T-cell (primary cell): ENCODE data around the gene OAS2. TPM values are rescaled to one million over a fixed set of nuclear protein-coding genes. Genes with fewer than 3 reads are reported as not detected.

Source experiments
- ATAC-seq, 4 experiments: fragments of 200-7000 bp in 3 of 4; fragments of 150-1000 bp in 1 of 4; cut with Tn5 transposase; replicated peaks in 1 of 4; 1 replicate in 3 of 4; 2 replicates in 1 of 4; pipeline ENCODE4 v1.10.0; 2021; ENCODE audit warnings: moderate library complexity in 3 of 4, mild to moderate bottlenecking in 2 of 4, moderate number of reproducible peaks in 1 of 4
- CTCF ChIA-PET, 2 donors: fragments of 300-600 bp; sonication (Branson Sonifier 250); formaldehyde crosslinking; loops; one replicate each; lab custom pipeline; 2022; ENCODE audit warnings: antibody characterized with exemption in 2 of 2; lab: Charles Lee
- POLR2A ChIA-PET, 2 donors: fragments of 300-600 bp; sonication (Branson Sonifier 250); formaldehyde crosslinking; loops; one replicate each; lab custom pipeline; 2022; ENCODE audit warnings: antibody characterized with exemption in 2 of 2; lab: Charles Lee
- DNase-seq, 35 experiments: peaks; one replicate each; pipeline versions ENCODE4 v3.0.0 to v3.0.0-alpha.2; 2013 to 2023
- H3K27ac ChIP-seq: one replicate; pipeline ENCODE4 v1.5.1; 2013; ENCODE audit warnings: low read length
- H3K27me3 ChIP-seq, 2 experiments: replicated peaks in 1 of 2; 1 replicate in 1 of 2; 2 replicates in 1 of 2; pipeline versions ENCODE4 v1.6.1 to v1.7.0; 2013; ENCODE audit warnings: low read length in 1 of 2, mixed read lengths in 1 of 2; ENCODE audit not compliant: control insufficient read depth in 2 of 2, insufficient read depth in 2 of 2; ENCODE audit errors: extremely low read depth in 1 of 2
- H3K36me3 ChIP-seq, 2 donors: 1 replicate in 1 of 2; 2 replicates in 1 of 2; pipeline versions ENCODE4 v1.6.1 to v1.7.0; 2013; ENCODE audit warnings: low read length in 1 of 2; ENCODE audit not compliant: control insufficient read depth in 2 of 2, insufficient read depth in 1 of 2; ENCODE audit errors: extremely low read depth in 1 of 2
- H3K4me1 ChIP-seq, 2 experiments: 1 replicate in 1 of 2; 2 replicates in 1 of 2; pipeline versions ENCODE4 v1.6.1 to v1.7.0; 2013; ENCODE audit warnings: low read length in 2 of 2, mixed read lengths in 1 of 2; ENCODE audit not compliant: insufficient read depth in 2 of 2, control insufficient read depth in 1 of 2; ENCODE audit errors: extremely low read depth in 1 of 2
- H3K4me3 ChIP-seq, 2 donors: 1 replicate in 1 of 2; 2 replicates in 1 of 2; pipeline versions ENCODE4 v1.5.1 to v1.7.0; 2013; ENCODE audit warnings: mild to moderate bottlenecking in 2 of 2, low read length in 1 of 2, moderate library complexity in 1 of 2; ENCODE audit not compliant: control insufficient read depth in 1 of 2; ENCODE audit errors: extremely low read depth in 1 of 2
- H3K9me3 ChIP-seq: 2 replicates; pipeline ENCODE4 v1.7.0; 2013
- H3K27ac Mint-ChIP-seq, 2 donors: one replicate each; pipeline ENCODE4 v1.8.0; 2020 to 2021; ENCODE audit warnings: mild to moderate bottlenecking in 2 of 2, mixed read lengths in 2 of 2
- H3K27me3 Mint-ChIP-seq, 2 donors: one replicate each; pipeline ENCODE4 v1.8.0; 2021 to 2022; ENCODE audit warnings: mixed read lengths in 2 of 2
- H3K36me3 Mint-ChIP-seq: one replicate; pipeline ENCODE4 v1.8.0; 2021; ENCODE audit warnings: mixed read lengths
- H3K4me1 Mint-ChIP-seq, 3 donors: one replicate each; pipeline ENCODE4 v1.8.0; 2020 to 2022; ENCODE audit warnings: mixed read lengths in 3 of 3, mild to moderate bottlenecking in 1 of 3
- H3K4me3 Mint-ChIP-seq, 3 donors: one replicate each; pipeline ENCODE4 v1.8.0; 2020 to 2022; ENCODE audit warnings: mild to moderate bottlenecking in 3 of 3, mixed read lengths in 3 of 3, moderate library complexity in 3 of 3
- H3K9me3 Mint-ChIP-seq, 3 donors: one replicate each; pipeline ENCODE4 v1.8.0; 2020 to 2022; ENCODE audit warnings: mixed read lengths in 3 of 3
- WGBS: methylation state at CpG from one replicate; pipeline ENCODE4 v1.1.5; 2013; ENCODE audit warnings: missing lambda C conversion rate; ENCODE audit not compliant: insufficient coverage; 5-methylcytosine and 5-hydroxymethylcytosine counted together
- total RNA-seq, 35 experiments: library from RNA in 6 of 35; stranded (reverse) in 6 of 35; fragments of 120-200 nt in 1 of 35; gene quantifications; one replicate each; pipeline versions ENCODE4 v1.2.1 to v1.2.4 and lab custom pipeline; 2013 to 2026

Gene OAS2
- total RNA-seq, 5 donors from 2014 or later (not counting 1 experiment from before 2014, with no cell fraction given): 44.8 to 75.5 (median 56.9) TPM

- no peak for ATAC-seq
- H3K27ac Mint-ChIP-seq: peak overlapping the region in 1 of 2 donors; percentile 39
- H3K4me1 Mint-ChIP-seq: peaks cover 0 to 5% (median 4%) of the 10 kb centered on the region in 3 donors
- no peaks in the 10 kb centered on the region for H3K4me1 ChIP-seq
- 95% methylated on average over 3 of the region's 12 CpGs for WGBS
- no peaks in the 10 kb centered on the region for H3K9me3 Mint-ChIP-seq
- peaks cover 84% of the 10 kb centered on the region for H3K36me3 Mint-ChIP-seq
- H3K27me3 ChIP-seq: no peaks in the 10 kb centered on the region
- peak in 1 of 35 experiments; percentile 14 for DNase-seq
- no peak overlapping the region for H3K27ac ChIP-seq
- peaks cover 4 to 93% of the 10 kb centered on the region in 2 donors for H3K36me3 ChIP-seq
- no peak overlapping the region for H3K4me3 ChIP-seq
- H3K27me3 Mint-ChIP-seq: no peaks in the 10 kb centered on the region
- no peak overlapping the region for H3K4me3 Mint-ChIP-seq
- CTCF ChIA-PET: no interaction called here
- POLR2A ChIA-PET: no interaction called here
- H3K9me3 ChIP-seq: no peaks in the 10 kb centered on the region
These were observed 20.9 kb downstream of the OAS2 start for GRCh38 chr12:112998987-112999767.

DNA sequence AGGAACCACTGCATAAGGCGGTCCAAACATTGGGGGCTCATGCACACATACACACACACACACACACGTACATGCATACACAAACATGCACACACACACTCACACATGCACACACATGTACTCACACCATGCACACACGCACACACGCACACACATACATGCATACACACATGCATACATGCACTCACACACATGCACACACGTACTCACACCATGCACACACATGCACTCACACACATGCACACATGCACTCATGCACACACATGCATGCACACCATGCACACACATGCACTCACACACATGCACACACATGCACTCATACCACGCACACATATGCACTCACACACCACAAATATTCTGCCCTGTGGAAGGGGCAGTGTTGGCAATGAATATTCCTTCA, 22.1 kb downstream of the OAS2 start:
- H3K27ac ChIP-seq: no peak overlapping the region
- H3K27me3 ChIP-seq: no peaks in the 10 kb centered on the region
- H3K4me3 ChIP-seq: no peak overlapping the region
- no peaks in the 10 kb centered on the region for H3K27me3 Mint-ChIP-seq
- no peaks in the 10 kb centered on the region for H3K9me3 ChIP-seq
- peaks cover 0 to 5% (median 4%) of the 10 kb centered on the region in 3 donors for H3K4me1 Mint-ChIP-seq
- POLR2A ChIA-PET: no interaction called here
- no peak for DNase-seq
- no peak overlapping the region for H3K4me3 Mint-ChIP-seq
- peak overlapping the region in 1 of 2 donors; percentile 55 for H3K27ac Mint-ChIP-seq
- no peak for ATAC-seq
- H3K36me3 Mint-ChIP-seq: peaks cover 90% of the 10 kb centered on the region
- H3K9me3 Mint-ChIP-seq: no peaks in the 10 kb centered on the region
- peaks cover 3 to 98% of the 10 kb centered on the region in 2 donors for H3K36me3 ChIP-seq
- WGBS: 99% methylated on average over 5 of the region's 6 CpGs
- no peaks in the 10 kb centered on the region for H3K4me1 ChIP-seq
- CTCF ChIA-PET: no interaction called here

DNA sequence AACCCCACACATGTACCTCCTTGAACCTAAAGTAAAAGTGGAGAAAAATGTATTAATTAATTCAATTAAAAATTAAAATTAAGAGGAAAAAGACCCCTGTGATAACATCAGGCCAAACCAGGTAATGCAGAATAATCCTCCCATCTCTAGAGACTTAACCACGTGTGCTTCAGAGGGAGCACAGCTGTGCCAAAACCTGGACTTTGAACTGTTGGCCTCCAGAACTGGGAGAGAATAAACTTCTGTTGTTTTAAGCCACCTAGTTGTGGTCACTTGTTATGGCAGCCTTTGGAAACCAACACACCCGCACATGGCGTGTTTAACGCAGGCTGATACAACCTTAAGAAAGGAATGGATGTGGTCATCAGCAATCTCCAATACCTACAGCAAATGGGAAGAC, 23.8 kb downstream of the OAS2 start:
- ChIA-PET POLR2A (interaction anchor here (0.6 kb wide), 2 partner anchors 27 to 176 kb away, joined by 4 read pairs; no protein-coding TSS in a partner anchor), CTCF (interaction anchor here (0.6 kb wide), 3 partner anchors 35 to 1684 kb away, joined by 3 to 5 read pairs (median 4); no protein-coding TSS in a partner anchor)
- no peak for ATAC-seq
- H3K9me3 Mint-ChIP-seq: no peaks in the 10 kb centered on the region
- no peaks in the 10 kb centered on the region for H3K27me3 ChIP-seq
- peaks cover 12 to 98% of the 10 kb centered on the region in 2 donors for H3K36me3 ChIP-seq
- no peaks in the 10 kb centered on the region for H3K4me1 ChIP-seq
- H3K9me3 ChIP-seq: no peaks in the 10 kb centered on the region
- no peak overlapping the region for H3K27ac ChIP-seq
- peaks cover 86% of the 10 kb centered on the region for H3K36me3 Mint-ChIP-seq
- no peak overlapping the region for H3K27ac Mint-ChIP-seq
- no peaks in the 10 kb centered on the region for H3K27me3 Mint-ChIP-seq
- WGBS: 60% methylated on average over 1 of the region's 4 CpGs
- no peak for DNase-seq
- H3K4me3 ChIP-seq: no peak overlapping the region
- H3K4me3 Mint-ChIP-seq: no peak overlapping the region
- peaks cover 0 to 5% (median 2%) of the 10 kb centered on the region in 3 donors for H3K4me1 Mint-ChIP-seq

DNA sequence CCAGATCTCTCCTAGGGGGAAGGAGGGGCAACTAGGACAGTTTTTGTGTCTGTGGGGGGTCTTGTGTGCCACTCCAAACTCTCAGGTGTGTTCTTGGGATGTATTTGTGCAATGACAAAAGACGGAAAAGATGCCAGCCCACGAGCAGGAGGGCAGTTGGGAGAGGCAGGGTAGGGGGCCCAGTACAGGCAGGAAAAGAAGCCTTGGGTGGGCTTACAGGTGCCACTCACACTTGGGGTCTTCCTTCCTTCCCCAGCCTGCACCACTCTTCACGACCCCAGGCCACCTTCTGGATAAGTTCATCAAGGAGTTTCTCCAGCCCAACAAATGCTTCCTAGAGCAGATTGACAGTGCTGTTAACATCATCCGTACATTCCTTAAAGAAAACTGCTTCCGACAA, 24.4 kb downstream of the OAS2 start:
- CTCF ChIA-PET: no interaction called here
- Mint-ChIP-seq H3K4me3 (no peak overlapping the region), H3K27me3 (no peaks in the 10 kb centered on the region), H3K9me3 (no peaks in the 10 kb centered on the region), H3K4me1 (peaks cover 0 to 5% (median 2%) of the 10 kb centered on the region in 3 donors), H3K36me3 (peaks cover 86% of the 10 kb centered on the region), H3K27ac (no peak overlapping the region)
- no peaks in the 10 kb centered on the region for H3K27me3 ChIP-seq
- 100% methylated on average over 4 of the region's 5 CpGs for WGBS
- no peaks in the 10 kb centered on the region for H3K9me3 ChIP-seq
- no peaks in the 10 kb centered on the region for H3K4me1 ChIP-seq
- no peak overlapping the region for H3K27ac ChIP-seq
- no peak overlapping the region for H3K4me3 ChIP-seq
- ATAC-seq (no peak), DNase-seq (no peak)
- POLR2A ChIA-PET: no interaction called here
- peaks cover 16 to 98% of the 10 kb centered on the region in 2 donors for H3K36me3 ChIP-seq

- H3K4me3 Mint-ChIP-seq: no peak overlapping the region
- ChIA-PET POLR2A (no interaction called here), CTCF (no interaction called here)
- H3K4me1 Mint-ChIP-seq: peaks cover 0 to 3% (median 2%) of the 10 kb centered on the region in 3 donors
- H3K27ac Mint-ChIP-seq: no peak overlapping the region
- Histone ChIP-seq H3K4me3 (no peak overlapping the region), H3K9me3 (no peaks in the 10 kb centered on the region), H3K4me1 (no peaks in the 10 kb centered on the region), H3K36me3 (peaks cover 18 to 98% of the 10 kb centered on the region in 2 donors), H3K27ac (no peak overlapping the region), H3K27me3 (no peaks in the 10 kb centered on the region)
- peaks cover 84% of the 10 kb centered on the region for H3K36me3 Mint-ChIP-seq
- H3K27me3 Mint-ChIP-seq: no peaks in the 10 kb centered on the region
- 93% methylated on average over 8 of the region's 9 CpGs for WGBS
- ATAC-seq: no peak
- no peaks in the 10 kb centered on the region for H3K9me3 Mint-ChIP-seq
- DNase-seq: no peak
These were observed 25.3 kb downstream of the OAS2 start for GRCh38 chr12:113003636-113004035.

- H3K27ac ChIP-seq: no peak overlapping the region
- peaks cover 26 to 99% of the 10 kb centered on the region in 2 donors for H3K36me3 ChIP-seq
- Mint-ChIP-seq H3K4me3 (no peak overlapping the region), H3K4me1 (no peaks in the 10 kb centered on the region), H3K27me3 (no peaks in the 10 kb centered on the region), H3K27ac (no peak overlapping the region), H3K9me3 (peaks cover 3 to 4% (median 3%) of the 10 kb centered on the region in 3 donors), H3K36me3 (peaks cover 85% of the 10 kb centered on the region)
- ATAC-seq (no peak), DNase-seq (no peak)
- H3K9me3 ChIP-seq: no peaks in the 10 kb centered on the region
- H3K27me3 ChIP-seq: no peaks in the 10 kb centered on the region
- no CpG with 5 or more reads among the region's 4 CpGs for WGBS
- no peak overlapping the region for H3K4me3 ChIP-seq
- no peaks in the 10 kb centered on the region for H3K4me1 ChIP-seq
- ChIA-PET CTCF (interaction anchor here (0.6 to 1.1 kb wide), 4 partner anchors 13 to 190 kb away, joined by 3 to 7 read pairs (median 4); no protein-coding TSS in a partner anchor), POLR2A (no interaction called here)
These were observed 27.4 kb downstream of the OAS2 start for GRCh38 chr12:113005762-113006161.
